HG03442 (cell line): ENCODE measurements around the gene SMIM41.

Experiments
- ATAC-seq: cut with Tn5 transposase; IDR thresholded peaks from one replicate; pipeline ENCODE4 v1.9.1; 2021; ENCODE audit warnings: mild to moderate bottlenecking, moderate library complexity; ENCODE audit not compliant: unreplicated experiment

The SMIM41 gene

GRCh38 chr12:52079576-52080402 lies at the start of gene SMIM41:
Gene SMIM41 (plus strand): TSS chr12:52079704. CDS start chr12:52079780, 76 bp downstream.
- no peak for ATAC-seq

- ATAC-seq = no peak
Measured at GRCh38 chr12:52032446-52032803, 47.1 kb upstream of the SMIM41 start.

- peak; percentile 91 for ATAC-seq
Measured at GRCh38 chr12:52032804-52033445, 46.6 kb upstream of the SMIM41 start.

GRCh38 chr12:52033446-52034140 lies 45.9 kb upstream of the SMIM41 start:
- ATAC-seq = no peak

DNA sequence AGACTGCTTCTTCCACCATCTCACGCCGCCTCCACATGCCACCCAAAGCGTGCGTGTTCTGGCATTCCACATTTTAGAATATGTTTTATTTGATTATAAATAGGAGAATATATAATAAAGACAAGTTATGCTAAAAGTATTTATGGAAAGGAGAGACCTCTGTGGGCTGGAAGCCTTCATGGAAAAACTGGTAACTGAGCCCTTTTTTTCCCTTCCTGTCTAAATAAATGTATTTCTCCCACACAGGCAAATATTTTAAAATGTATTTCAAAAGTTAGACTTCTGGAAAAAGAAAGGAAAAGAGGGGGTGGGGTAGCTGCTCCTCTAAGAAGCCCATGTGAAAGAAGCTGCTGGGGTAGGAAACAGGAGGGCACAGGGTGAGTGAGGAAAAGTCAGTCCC lies 44.3 kb upstream of the SMIM41 start:
- ATAC-seq = no peak

DNA sequence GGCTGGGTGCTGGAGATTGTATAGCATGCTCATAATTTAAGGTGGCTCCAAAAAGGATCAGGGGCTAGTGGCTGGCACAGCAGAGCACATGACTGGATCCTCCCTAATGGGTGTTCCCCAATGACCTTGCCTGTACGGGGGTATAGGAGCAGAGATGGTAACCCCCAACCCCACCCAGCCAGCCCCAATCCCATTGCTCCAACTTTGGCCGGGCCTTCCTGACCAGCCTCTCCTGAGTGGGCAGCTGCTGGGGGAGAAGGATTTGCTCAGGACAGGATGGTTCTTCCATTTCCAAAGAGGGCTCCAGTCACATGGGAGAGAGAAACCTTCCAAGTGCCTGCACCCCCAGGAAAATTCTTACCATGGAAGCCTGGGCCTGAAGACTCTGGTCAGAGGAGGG lies 43.6 kb upstream of the SMIM41 start:
- no peak for ATAC-seq

GRCh38 chr12:52036587-52037171 lies 42.8 kb upstream of the SMIM41 start:
- peak; percentile 42 for ATAC-seq

DNA sequence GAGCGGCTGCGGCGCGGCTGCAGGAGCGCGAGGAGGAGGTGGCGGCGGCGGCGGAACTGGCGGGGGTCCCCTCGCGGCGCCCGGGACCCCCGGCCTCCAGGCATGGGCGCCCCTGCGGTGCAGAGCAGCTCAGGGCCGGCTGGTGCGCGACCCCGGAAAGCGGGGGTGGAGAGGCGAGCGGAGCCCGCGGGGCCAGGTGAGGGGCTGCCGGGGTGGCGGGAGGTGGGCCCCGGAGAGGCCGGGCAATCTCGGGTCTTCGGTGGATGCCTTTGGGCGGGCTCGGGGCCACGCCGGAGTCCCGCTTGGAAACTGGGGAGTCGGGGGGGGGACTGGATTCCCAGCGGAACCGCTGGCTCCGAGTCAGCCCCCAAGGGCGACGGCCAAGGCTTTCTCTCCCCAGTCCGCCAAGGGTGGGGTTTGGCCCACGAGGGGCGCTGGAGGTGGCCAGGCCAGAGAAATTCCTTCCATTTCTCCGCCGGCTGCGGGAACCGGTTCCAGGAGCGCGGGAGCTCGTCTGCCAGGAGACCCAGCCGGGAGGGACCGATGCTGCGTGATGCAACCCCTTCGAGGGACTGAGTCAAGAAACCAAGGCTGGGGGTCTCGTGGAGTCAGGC lies 42.1 kb upstream of the SMIM41 start:
- ATAC-seq = no peak

DNA sequence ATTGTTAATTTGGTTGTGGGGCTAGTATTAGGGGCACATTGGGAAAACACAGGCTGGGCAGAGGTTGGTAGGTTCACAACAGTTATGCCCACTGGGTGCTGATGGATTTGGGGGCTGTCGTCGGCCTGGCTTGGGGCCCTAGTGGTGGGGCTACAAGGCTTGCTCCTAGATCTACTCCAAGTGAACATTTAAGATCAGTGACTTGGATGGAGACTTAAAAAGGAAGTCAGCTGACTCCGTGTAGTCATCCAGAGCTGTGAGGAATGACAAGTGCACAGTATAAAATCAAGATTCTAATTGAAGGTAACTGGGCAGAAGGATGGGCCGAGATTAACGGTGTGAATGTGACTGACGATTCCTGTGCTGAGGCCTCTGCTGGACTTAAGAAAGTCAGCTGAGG lies 41.1 kb upstream of the SMIM41 start:
- ATAC-seq = no peak

GRCh38 chr12:52041035-52041434 lies 38.5 kb upstream of the SMIM41 start:
- ATAC-seq = no peak

GRCh38 chr12:52041695-52042123 lies 37.8 kb upstream of the SMIM41 start:
- no peak for ATAC-seq

DNA sequence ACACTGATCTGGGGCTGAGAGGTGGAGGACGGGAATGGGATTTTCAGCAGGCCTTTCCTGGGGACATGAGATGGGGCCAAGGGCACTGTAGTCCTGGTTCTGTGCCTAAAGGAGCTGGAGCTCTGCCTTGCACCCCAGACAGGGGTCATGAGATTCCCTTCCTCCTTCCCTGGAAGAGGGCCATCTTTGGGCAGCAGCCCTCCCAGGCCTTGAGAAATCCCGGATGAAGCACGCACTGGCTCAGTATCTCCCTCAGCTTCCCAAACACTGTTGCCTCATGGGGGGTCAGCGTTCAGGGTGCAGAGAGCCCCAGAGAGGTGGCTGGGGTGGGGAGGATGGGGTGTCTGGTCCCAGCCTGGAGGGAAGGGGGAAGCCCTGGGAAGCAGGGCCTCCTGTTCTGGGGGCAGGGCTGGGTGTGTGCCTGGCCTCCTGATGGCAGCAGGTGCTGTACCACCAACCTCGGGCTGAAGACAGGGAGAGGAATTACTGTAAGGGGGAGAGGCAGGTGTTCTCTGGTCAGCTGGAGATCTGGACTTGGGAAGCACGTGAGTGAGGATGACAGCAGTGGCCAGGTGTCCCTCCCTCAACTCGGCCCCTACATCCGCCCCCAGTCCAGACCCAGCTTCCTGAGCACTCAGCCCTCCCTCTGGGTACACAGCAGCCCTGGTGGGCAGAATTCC lies 36.7 kb upstream of the SMIM41 start:
- no peak for ATAC-seq

DNA sequence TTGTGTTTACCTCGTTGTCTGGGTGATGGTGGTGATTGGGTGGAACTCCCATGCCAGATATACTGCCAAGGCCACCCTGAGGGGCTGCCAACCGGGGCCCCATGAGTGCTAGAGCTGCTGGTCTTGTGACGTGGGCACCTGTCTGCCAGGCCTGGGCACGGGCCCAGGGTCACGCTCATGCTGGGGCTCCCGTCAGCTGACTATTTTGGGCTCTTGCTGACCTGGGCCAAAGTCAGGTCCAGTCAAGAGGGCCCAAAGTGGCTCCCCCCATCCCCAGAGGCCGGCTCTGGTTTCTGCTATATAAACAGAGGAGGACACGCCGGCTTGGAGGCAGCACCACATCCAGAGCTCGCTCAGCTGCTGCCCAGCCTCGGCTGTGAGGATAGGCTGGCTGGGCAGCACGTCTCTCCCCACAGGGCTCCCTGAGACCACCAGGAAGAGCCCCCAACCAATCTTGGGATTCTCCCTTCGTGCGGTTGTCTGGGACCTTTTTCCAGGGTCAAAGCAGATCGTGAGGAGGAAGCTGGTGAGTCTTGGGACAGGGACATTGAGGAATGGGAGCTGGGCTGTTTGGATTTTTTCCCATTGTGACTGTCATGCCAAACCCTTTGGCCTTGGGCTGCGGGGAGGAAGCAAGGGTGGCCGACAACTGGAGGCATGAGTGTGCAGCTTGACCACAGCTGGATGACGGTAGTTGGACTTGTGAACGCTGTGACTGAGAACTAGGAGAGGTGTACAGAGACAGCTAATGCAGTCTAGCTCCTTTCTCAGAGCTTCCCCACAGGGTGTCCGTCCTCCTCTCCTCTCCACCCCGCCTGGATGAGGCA lies 35.9 kb upstream of the SMIM41 start:
- ATAC-seq = no peak

DNA sequence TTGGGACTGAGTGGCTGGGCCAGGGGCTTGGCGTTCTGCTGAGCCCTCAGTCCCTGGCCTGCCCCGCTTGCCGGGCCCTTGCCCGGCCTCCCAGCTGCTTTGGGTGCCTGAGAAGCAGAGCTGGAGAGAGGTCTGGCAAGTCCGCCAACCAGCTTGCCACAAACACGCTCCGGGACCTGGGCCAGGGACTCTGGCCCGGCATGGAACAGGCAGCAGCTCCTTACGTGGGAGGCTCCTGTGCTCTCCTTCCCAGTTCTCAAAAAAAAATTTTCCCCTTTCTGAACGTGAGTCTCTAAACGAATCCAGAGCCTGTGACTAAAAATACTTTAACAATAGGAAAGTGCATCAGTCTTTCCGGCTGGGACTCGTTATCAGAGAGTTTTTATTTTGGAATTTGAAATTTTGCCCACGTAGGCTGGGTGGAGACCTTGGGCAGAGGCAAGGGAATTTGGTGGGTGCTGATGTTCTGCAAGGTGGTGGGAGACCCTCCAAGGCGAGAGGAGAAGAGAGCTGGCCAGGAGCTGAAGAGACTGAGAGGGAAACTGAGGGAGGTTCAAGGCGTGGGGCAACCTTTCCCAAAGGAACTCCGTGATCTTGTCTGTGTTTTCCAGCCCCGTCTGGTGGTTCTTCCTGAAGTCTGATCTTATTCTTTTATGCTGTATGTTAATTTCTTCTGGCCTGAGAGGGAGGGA lies 35.1 kb upstream of the SMIM41 start:
- ATAC-seq = no peak

- ATAC-seq = no peak
Measured at GRCh38 chr12:52045794-52046199, 33.7 kb upstream of the SMIM41 start.

DNA sequence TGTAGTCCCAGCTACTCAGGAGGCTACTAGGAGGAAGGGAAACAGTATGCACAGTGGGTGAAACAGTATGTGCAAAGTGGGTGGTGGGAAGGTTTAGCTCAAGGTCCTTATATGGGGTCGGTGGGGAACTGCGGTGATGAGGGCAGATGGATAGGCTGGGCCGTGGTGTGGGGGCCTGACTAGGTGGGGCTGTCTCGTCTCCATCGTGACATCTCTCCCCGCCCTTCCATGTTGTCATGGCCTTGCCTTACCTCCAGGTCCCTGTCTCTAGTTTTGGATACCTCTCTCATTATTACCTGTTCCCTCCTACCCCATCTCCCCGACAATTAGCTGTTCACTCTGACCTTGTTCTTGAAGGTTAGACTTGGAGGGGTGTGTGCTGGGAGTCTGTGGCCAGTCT lies 32.6 kb upstream of the SMIM41 start:
- ATAC-seq = no peak

- ATAC-seq = no peak
Measured at GRCh38 chr12:52049286-52049685, 30.2 kb upstream of the SMIM41 start.

GRCh38 chr12:52049688-52050087 lies 29.8 kb upstream of the SMIM41 start:
- no peak for ATAC-seq

- ATAC-seq = no peak
Measured at GRCh38 chr12:52050116-52050757, 29.3 kb upstream of the SMIM41 start.
